ENCODE results near the gene STARD8.
"Not testable (repeated sequence)": the region's sequence is repeated elsewhere in the genome, so short reads cannot be mapped to it uniquely, and the experiment has no call there.

The STARD8 gene

DNA sequence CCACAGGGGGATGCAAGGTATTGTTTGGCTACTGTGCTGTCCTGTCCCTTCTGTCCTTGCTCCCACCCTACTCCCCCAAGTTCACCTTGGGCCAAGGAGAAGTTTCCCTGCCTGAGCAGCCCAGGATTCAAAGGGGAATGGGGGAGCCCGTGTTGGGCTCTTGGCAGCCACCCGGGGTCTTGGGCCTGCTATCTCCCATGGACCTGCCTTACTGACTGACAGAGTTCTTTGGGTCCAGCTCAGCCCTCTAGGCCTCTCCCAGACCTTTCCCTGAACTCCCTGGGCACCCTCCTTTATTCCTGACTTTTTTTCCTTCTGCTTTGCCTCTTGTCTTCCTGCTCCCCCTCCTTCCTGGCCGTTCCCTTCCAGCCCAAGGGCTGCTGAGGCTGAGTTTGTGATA lies 67.4 kb downstream of the STARD8 start:
- DNase-seq, result no peak

DNA sequence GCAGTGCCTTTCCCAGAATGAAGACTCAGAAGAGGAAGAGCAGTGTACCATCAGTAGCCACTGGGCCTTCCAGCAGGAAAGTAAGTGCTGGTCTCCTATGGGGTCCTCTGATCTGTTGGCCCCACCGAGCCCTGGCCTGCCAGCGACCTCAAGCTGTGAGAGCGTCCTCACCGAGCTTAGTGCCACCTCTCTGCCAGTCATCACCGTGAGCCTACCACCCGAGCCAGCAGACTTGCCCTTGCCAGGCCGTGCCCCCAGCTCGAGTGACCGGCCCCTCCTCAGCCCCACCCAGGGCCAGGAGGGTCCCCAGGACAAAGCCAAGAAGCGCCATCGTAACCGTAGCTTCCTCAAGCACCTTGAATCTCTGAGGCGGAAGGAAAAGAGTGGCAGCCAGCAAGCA lies 69.7 kb downstream of the STARD8 start:
- DNase-seq, result no peak

DNA sequence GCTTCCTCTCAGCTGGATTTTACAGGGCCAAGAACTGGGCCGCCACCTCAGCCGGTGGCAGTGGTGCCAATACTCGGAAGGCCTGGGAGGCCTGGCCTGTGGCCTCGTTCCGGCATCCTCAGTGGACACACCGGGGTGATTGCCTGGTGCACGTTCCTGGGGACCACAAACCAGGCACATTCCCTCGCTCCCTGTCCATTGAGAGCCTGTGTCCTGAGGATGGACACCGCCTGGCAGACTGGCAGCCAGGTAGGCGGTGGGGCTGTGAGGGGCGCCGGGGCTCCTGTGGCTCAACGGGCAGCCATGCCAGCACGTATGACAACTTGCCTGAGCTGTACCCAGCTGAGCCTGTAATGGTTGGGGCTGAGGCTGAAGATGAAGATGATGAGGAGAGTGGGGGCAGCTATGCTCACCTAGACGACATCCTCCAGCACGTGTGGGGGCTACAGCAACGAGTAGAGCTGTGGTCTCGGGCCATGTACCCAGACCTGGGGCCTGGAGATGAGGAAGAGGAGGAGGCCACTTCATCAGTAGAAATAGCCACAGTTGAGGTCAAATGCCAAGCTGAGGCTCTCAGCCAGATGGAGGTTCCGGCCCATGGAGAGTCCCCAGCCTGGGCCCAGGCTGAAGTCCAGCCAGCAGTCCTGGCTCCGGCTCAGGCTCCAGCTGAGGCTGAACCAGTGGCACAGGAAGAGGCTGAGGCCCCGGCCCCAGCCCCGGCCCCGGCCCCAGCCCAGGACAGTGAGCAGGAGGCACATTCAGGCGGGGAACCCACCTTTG lies 70.4 kb downstream of the STARD8 start:
- DNase-seq, result no peak

DNA sequence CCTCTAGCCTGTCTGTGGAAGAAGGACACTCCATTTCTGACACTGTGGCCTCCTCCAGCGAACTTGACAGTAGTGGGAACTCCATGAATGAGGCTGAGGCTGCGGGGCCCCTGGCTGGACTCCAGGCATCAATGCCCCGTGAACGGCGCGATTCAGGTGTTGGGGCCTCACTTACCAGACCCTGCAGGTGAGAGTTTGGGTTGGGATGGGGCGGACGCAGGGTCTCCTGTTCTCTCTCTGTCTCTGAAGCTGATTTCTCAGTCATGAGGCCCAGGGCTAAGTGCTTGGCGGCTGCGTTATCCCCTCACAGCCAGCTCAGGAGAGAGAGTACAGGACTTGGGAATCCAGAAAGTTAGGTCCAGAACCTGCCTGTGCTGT lies 71.0 kb downstream of the STARD8 start:
- DNase-seq, result no peak

DNA sequence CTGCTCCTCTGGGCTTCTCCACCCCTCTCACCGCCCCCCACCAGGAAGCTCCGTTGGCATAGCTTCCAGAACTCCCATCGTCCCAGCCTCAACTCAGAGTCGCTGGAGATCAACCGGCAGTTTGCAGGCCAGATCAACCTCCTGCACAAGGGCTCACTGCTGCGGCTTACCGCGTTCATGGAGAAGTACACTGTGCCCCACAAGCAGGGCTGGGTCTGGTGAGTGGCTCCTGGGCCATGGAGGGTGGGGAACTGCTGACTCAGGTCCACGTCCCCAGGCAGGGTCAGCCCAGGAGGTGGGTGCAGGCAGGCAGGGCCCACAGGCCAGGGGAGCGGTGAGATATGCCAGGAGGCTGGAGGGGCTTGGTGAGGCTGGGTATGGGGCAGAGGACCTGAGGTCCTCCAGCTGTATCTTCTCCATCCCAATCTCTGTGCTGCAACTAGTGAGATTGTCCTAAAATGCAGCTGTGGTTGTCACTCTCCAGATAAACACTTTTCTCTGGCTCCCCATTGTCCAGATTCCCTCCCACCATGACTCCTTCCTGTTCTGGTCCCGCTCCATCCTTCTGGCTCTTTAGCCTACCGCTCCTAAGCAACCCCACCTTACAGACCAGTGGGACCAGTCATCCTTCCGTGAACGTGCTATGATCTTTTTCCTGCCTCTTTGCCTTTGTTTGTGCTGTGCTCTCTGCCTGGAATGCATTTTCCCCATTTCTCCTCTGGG lies 71.9 kb downstream of the STARD8 start:
- no peak for DNase-seq

DNA sequence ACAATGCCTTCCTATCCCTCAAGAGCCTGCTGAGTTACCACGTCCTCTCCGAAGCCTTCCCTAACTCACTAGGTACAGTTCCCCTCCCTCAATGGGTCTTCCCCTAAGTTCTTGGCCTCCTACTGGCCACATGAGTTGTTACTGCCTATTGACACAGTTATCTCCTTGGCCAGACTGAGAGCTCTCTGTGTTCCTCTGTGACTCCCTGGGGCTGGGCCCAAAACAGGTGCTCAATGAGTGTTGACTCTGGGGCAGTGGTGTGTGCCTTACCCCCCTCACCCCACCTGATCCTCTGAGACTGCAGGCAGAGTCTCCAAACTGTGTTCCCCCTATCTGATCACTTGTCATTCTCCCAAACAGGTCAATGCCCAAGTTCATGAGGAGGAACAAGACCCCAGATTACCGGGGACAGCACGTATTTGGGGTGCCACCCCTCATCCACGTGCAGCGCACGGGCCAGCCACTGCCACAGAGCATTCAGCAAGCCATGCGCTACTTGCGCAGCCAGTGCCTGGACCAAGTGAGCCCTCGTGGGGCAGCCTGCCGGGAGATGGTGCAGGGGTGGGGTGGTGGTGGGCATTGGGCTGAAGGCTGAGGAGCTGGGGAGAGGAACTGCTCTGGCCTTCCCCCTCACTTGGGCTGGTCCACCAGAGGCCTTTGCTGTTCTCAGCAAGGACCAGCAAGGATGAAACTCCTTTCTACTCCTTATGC lies 72.6 kb downstream of the STARD8 start:
- DNase-seq, result no peak

DNA sequence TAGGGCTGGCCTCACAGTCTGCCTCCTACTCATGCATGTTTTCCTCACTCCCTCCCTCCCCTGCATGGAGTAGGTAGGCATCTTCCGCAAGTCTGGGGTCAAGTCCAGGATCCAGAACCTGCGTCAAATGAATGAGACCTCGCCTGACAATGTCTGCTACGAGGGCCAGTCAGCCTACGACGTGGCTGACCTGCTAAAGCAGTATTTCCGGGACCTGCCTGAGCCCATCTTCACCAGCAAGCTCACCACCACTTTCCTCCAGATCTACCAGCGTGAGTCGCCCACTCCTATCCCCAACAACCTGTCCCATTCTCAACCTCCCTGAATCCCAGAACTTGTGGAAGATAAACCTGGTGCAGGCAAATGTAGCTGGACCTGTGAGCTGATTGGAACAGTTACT lies 73.4 kb downstream of the STARD8 start:
- DNase-seq, result no peak

DNA sequence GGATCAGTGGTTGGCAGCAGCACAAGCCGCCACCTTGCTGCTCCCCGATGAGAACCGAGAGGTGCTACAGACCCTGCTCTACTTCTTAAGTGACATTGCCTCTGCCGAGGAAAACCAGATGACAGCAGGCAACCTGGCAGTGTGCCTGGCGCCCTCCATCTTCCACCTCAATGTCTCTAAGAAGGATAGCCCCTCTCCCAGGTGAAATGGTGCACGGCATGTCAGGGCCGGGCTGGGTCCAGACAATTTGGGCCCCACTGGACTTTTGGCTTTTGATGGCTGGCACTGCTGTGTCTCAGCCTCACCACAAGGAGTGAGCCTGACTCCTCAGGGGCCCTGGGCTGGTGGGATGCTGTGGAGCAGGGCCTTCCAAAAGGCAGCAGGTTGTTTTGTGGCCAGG lies 74.1 kb downstream of the STARD8 start:
- DNase-seq, result no peak

DNA sequence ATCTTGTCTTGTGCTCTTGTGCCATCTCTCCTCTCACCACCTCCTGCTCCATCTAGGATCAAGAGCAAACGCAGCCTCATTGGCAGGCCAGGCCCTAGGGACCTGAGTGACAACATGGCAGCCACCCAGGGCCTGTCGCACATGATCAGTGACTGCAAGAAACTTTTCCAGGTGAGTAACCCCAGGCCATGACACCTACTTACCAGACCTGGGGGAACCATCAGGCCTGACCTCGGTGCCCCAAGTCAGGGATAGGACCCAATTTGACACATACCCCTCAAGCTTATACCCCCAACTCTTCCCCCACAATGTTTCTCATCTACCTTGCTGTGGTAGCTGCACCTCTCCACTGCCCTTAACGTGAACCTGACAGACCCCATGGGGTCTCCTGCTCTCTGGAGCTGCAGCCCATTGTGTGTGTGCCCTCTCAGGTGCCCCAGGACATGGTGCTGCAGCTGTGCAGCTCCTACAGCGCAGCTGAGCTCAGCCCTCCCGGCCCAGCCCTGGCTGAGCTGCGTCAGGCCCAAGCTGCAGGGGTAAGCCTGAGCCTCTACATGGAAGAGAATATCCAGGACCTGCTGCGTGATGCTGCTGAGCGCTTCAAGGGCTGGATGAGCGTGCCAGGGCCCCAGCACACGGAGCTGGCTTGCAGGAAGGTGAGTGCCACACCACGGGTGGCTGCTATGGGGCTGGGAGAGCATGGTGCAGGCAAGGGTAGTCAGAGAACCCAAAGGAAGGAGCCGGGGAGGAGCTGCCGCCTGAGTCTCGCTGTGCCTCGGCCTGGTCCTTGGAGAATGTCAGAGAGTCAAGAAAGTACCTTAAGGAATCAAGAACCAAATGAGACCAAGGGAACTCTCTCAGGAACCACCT lies 74.8 kb downstream of the STARD8 start:
- DNase-seq, result no peak

DNA sequence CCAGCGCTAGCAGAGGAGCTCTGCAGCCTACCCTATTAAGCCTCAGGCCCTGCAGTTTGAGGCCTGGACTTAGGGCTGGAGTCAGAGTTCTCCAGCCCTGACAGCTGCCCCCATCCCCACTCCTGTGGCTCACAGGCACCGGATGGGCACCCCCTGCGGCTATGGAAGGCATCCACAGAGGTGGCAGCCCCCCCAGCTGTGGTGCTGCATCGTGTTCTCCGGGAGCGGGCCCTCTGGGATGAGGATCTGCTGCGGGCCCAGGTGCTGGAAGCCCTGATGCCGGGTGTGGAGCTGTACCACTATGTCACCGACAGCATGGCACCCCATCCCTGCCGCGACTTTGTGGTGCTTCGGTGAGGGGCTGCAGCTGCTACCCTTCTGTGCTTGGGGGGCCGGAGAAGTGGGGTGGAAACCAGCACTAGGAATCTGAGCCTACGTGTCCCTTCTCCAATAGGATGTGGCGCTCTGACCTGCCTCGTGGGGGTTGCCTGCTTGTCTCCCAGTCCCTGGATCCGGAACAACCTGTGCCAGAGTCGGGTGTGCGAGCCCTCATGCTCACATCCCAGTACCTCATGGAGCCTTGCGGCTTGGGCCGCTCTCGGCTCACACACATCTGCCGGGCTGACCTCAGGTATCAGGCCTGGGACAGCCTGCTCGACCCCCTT lies 76.2 kb downstream of the STARD8 start:
- no peak for DNase-seq

DNA sequence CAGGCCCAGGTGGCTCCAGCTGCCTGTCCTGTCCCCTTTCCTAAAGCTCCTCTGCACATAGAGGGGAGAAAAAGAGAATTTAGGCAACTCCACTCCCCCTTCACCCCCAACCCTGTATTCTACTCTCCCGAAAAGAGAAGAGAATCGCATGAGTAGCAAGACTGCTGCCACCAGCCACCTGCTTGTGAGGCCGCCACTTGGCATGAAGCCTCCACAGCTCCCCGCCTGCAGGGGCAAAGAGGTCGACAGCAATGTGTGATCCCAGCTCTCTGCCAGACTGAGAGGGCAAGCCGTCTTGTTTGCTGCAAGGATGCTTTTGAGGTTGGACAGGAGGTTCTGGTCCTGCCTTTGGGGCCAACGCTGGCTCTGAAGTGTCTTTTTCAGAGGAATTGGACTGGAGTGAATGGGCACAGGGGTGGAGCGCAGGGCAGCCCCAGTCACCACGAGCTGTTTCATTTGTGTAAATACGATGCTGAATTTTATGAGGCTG lies 77.1 kb downstream of the STARD8 start:
- no peak for DNase-seq

DNA sequence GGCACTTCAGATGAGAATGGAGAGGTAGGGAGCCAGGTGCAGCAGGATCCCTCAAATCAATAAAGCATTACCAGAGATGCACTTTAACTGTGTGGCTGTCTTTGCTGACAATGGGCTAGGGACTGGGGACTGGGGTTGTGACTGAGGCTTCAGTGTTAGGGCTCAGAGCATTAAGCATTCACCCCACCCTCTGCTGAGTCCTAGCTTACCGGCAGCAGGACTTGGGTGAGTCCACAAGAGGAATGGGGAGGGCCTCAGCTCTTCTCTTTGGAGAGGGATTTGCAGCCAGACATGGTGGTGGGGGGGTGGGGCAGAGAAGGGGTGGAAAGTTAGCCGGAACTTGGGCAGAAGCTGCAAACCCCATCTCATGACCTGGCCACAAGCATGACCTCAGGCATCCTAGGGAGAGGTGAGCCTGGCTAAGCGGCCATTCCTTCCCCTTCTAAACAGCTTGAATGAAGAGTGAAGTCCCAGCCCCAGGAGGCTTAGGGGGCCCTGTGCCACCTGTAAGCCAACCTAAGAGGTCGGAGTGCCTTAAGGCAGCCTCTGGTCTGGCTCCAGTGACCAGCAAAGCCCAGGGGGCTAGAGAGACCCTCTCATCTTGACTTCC lies 78.4 kb downstream of the STARD8 start:
- DNase-seq, result no peak

DNA sequence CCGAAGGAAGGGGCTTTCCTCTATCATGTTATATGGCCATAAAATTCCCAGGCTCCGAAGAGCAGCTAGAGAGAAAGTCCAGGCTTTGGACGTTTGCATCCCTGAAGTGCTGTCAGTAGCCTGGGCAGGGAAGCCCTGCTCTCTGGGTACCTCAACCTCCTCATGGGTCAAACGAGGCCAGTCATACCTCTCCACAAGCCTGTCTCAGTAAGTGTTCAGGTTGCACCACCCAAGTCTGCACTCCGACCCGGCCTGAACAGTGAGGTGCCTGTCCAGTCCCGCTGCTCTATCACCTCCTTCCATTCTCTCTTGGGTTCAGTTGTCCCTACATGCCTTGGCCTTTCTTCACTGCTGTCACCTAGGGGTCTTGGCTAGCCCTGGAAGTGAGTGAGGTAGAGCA lies 78.9 kb downstream of the STARD8 start:
- DNase-seq, result no peak

DNA sequence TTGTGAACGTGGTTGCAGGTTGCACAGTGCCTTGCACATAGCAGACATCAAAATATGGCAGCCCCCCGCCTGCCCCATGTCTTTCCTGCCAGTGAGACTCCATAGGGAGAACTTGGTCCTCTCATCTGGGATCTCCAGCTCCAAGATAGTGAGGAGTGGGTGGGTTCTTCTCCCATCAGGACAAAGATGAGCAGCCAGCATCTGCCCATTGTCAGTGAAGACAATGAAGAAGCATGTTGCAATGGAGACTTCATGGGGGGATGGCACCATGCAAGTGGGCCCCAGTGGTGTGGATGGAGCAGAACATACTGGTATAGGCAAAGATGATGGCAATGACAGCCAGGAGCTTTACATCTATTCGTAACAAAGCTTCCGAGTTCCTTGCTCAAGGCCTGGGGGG lies 80.2 kb downstream of the STARD8 start:
- DNase-seq, result no peak

DNA sequence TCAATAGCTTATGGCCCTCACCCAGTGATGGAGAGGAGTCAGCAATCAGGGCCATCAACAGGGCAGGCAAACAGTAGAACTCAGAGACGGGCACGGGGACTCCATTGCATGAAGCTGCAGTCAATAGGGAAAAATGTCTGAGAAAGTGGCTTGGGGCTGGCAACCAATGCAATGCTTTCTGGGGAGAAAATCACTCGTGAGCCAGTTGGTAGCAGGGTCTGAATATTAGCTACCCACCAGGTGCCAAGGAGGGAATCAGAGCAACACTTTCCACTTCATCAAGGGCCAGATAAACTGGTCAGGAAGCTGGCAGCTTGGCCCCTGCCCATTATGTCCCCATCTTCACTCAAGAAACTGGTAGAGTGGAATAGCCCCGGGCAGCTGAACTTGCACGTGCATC lies 80.7 kb downstream of the STARD8 start:
- no peak for DNase-seq

DNA sequence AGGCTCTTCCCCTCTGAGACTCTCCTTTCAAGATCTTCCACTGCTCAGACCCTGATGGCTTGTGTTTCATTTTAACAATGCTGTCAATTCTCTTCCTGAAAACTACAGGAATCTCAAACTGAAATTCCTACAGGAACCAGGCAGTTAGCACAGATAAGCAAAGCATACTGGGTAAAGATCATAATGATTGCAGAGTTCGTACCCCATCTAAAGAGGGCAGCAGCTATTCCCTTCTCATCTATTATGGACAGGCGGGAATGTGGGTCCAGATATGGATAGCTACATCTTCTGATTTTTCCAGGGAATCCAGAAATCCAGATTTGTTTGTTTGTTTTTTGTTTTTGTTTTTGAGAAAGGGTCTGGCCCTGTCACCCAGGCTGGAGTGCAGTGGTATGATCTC lies 83.8 kb downstream of the STARD8 start:
- DNase-seq, result no peak

DNA sequence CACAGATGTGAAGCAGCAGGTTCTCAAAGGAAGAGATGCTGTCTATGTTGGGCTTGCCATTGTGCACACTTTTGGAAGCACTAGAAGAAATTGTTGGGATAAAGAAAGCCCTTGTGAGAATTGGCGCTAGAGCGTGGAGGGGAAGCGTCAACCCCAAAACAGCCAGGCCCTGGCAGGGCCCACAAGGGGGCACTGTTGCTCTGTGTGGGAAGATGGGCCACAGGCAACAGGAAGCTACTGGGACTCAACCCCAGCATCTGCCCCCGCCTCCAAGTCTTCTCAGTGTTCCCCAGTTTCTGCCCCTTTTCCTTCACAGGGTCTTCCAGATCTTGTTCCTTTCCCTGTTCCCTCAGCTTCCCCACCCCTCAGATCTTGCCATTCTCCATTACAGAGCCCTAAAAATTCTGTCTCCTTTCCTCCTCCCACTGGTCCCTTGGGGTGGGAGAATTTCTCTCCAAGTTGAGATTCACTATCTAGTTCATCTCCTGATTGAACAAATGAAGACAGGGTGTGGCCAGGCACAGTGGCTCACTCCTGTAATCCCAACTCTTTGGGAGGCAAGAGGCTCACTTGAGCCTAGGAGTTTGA lies 85.5 kb downstream of the STARD8 start:
- peak in 17 of 56 donors; percentile 0 to 57 (median 5) for DNase-seq

DNA sequence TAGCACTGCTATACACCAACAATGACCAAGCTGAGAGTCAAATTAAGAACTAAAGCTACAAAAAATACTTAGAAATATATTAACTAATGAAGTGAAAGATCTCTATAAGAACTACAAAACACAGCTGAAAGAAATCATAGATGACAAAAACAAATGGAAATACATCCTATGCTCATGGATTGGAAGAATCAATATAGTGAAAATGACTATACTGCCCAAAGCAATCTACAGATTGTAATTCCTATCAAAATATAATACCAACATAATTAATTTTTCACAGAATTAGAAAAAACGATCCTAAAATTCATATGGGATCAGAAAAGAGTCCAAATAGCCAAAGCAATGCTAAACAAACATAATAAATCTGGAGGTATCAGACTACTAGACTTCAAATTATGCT lies 87.8 kb downstream of the STARD8 start:
- no peak for DNase-seq

DNA sequence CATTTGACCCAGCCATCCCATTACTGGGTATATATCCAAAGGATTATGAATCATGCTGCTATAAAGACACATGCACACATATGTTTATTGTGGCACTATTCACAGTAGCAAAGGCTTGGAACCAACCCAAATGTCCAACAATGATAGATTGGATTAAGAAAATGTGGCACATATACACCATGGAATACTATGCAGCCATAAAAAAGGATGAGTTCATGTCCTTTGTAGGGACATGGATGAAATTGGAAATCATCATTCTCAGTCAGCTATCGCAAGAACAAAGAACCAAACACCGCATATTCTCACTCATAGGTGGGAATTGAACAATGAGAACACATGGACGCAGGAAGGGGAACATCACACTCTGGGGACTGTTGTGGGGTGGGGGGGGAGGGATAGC lies 94.4 kb downstream of the STARD8 start:
- not testable (repeated sequence) for DNase-seq

DNA sequence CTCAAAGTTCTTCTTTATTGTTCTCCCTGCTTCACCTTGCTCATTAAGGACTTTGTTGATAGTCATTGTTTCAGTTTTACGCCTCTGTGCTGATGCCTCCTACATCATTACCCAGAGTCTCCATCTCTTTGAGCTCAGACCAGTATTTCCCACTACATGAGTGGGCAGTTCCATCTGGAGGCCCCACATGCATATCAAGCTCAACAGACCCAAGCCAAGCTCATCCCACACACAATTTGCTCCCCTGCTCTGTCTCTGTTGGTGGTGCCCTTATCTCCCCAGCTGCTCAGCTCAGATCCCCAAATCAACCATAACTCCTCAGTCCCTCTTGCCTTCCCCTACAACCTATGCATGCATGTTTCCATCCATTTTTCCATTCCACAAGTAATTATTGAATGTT lies 96.3 kb downstream of the STARD8 start:
- DNase-seq, result no peak

Measured in nucleus accumbens (tissue), 56 donors.